Measurements from ENCODE around the gene BRD3OS.

BRD3OS gene

DNA sequence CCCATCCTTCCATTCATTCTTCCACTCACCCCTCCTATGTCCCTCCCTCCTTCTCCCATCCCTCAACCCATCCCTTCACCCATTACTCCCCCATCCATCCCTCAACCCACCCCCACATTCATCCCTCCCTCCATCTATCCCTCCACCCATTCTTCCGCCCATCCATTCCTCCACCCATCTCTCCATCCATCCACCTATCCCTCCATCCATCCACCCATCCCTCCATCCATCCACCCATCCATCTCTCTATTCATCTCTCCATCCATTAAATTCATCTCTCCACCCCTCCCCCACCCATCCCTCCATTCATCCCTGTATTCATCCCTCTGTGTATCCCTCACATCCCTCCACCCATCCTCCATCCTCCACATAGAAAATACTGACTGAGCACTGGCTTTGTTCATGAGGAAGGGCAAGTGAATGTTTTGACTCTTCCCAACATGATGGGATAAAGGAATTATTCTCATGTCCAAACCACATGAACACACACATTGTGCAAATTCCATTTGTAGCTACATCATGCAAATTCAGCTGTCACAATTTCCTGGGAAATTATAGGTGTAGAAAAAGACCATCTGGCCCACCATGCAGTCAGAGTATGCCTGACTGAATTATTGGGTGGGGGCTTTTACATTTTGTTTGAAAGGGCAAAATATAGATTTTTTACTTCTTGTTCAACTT, 26.2 kb upstream of the BRD3OS start (continued):
- TF ChIP-seq GLIS3 (CRISPR knock-in tag; IDR thresholded peaks at IDR 0.05) = no peak
- TF ChIP-seq SNAI2 (CRISPR knock-in tag; IDR thresholded peaks at IDR 0.05) = no peak
- TF ChIP-seq ZFP30 (CRISPR knock-in tag; IDR thresholded peaks at IDR 0.05) = no peak

DNA sequence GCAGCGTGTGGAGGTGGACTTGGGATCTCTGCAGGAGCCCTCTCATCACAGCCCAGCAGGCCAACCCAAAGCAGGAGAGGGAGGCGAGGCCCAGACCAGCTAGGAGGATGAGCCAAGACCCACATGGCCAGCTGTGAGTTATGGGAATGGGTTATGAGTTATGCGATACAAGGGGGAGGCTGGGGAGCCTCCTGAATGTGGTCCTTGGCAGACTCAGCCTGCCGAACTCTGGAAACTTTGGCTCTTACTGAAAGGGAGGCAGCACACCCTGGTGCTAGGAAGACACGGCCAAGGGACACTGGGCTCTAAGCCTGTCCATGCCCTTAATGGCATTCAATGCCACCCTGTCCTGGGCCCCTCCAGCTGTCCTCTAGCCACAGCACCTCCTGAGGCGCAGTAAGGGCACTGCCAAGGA, 25.4 kb upstream of the BRD3OS start:
- ATAC-seq = no peak
- TF ChIP-seq PPARA (CRISPR knock-in tag; IDR thresholded peaks at IDR 0.05; ENCODE audit: borderline replicate concordance) (no peak), ZNF70 (CRISPR knock-in tag; IDR thresholded peaks at IDR 0.05) (no peak), ZFP3 (CRISPR knock-in tag; IDR thresholded peaks at IDR 0.05) (no peak), ZC3H10 (CRISPR knock-in tag; IDR thresholded peaks at IDR 0.05) (no peak), OSR1 (CRISPR knock-in tag; IDR thresholded peaks at IDR 0.05) (no peak), ISL1 (CRISPR knock-in tag; IDR thresholded peaks at IDR 0.05) (no peak), CSDC2 (CRISPR knock-in tag; IDR thresholded peaks at IDR 0.05) (no peak), GLIS3 (CRISPR knock-in tag; IDR thresholded peaks at IDR 0.05) (no peak), ZFP30 (CRISPR knock-in tag; IDR thresholded peaks at IDR 0.05) (no peak), TCF4 (CRISPR knock-in tag; IDR thresholded peaks at IDR 0.05; ENCODE audit: borderline replicate concordance) (no peak), ARNTL (CRISPR knock-in tag; IDR thresholded peaks at IDR 0.05; ENCODE audit: borderline replicate concordance, low read depth) (no peak), TOX (CRISPR knock-in tag; IDR thresholded peaks at IDR 0.05; ENCODE audit: borderline replicate concordance) (no peak), SNAI2 (CRISPR knock-in tag; IDR thresholded peaks at IDR 0.05) (no peak), ZNF8 (CRISPR knock-in tag; IDR thresholded peaks at IDR 0.05) (no peak), BACH2 (CRISPR knock-in tag; IDR thresholded peaks at IDR 0.05; ENCODE audit: borderline replicate concordance) (no peak)
- TF ChIP-seq, protein P1, sequence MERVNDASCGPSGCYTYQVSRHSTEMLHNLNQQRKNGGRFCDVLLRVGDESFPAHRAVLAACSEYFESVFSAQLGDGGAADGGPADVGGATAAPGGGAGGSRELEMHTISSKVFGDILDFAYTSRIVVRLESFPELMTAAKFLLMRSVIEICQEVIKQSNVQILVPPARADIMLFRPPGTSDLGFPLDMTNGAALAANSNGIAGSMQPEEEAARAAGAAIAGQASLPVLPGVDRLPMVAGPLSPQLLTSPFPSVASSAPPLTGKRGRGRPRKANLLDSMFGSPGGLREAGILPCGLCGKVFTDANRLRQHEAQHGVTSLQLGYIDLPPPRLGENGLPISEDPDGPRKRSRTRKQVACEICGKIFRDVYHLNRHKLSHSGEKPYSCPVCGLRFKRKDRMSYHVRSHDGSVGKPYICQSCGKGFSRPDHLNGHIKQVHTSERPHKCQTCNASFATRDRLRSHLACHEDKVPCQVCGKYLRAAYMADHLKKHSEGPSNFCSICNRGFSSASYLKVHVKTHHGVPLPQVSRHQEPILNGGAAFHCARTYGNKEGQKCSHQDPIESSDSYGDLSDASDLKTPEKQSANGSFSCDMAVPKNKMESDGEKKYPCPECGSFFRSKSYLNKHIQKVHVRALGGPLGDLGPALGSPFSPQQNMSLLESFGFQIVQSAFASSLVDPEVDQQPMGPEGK (CRISPR knock-in tag; IDR thresholded peaks at IDR 0.05; ENCODE audit: borderline replicate concordance) = no peak
- TF ChIP-seq, protein P2, sequence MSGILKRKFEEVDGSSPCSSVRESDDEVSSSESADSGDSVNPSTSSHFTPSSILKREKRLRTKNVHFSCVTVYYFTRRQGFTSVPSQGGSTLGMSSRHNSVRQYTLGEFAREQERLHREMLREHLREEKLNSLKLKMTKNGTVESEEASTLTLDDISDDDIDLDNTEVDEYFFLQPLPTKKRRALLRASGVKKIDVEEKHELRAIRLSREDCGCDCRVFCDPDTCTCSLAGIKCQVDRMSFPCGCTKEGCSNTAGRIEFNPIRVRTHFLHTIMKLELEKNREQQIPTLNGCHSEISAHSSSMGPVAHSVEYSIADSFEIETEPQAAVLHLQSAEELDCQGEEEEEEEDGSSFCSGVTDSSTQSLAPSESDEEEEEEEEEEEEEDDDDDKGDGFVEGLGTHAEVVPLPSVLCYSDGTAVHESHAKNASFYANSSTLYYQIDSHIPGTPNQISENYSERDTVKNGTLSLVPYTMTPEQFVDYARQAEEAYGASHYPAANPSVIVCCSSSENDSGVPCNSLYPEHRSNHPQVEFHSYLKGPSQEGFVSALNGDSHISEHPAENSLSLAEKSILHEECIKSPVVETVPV (CRISPR knock-in tag; IDR thresholded peaks at IDR 0.05) = no peak
- TF ChIP-seq, protein P3, sequence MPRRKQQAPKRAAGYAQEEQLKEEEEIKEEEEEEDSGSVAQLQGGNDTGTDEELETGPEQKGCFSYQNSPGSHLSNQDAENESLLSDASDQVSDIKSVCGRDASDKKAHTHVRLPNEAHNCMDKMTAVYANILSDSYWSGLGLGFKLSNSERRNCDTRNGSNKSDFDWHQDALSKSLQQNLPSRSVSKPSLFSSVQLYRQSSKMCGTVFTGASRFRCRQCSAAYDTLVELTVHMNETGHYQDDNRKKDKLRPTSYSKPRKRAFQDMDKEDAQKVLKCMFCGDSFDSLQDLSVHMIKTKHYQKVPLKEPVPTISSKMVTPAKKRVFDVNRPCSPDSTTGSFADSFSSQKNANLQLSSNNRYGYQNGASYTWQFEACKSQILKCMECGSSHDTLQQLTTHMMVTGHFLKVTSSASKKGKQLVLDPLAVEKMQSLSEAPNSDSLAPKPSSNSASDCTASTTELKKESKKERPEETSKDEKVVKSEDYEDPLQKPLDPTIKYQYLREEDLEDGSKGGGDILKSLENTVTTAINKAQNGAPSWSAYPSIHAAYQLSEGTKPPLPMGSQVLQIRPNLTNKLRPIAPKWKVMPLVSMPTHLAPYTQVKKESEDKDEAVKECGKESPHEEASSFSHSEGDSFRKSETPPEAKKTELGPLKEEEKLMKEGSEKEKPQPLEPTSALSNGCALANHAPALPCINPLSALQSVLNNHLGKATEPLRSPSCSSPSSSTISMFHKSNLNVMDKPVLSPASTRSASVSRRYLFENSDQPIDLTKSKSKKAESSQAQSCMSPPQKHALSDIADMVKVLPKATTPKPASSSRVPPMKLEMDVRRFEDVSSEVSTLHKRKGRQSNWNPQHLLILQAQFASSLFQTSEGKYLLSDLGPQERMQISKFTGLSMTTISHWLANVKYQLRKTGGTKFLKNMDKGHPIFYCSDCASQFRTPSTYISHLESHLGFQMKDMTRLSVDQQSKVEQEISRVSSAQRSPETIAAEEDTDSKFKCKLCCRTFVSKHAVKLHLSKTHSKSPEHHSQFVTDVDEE (CRISPR knock-in tag; IDR thresholded peaks at IDR 0.05) = no peak
- TF ChIP-seq, protein P4, sequence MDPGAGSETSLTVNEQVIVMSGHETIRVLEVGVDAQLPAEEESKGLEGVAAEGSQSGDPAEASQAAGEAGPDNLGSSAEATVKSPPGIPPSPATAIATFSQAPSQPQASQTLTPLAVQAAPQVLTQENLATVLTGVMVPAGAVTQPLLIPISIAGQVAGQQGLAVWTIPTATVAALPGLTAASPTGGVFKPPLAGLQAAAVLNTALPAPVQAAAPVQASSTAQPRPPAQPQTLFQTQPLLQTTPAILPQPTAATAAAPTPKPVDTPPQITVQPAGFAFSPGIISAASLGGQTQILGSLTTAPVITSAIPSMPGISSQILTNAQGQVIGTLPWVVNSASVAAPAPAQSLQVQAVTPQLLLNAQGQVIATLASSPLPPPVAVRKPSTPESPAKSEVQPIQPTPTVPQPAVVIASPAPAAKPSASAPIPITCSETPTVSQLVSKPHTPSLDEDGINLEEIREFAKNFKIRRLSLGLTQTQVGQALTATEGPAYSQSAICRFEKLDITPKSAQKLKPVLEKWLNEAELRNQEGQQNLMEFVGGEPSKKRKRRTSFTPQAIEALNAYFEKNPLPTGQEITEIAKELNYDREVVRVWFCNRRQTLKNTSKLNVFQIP (CRISPR knock-in tag; IDR thresholded peaks at IDR 0.05; ENCODE audit: borderline replicate concordance, low read depth) = no peak

DNA sequence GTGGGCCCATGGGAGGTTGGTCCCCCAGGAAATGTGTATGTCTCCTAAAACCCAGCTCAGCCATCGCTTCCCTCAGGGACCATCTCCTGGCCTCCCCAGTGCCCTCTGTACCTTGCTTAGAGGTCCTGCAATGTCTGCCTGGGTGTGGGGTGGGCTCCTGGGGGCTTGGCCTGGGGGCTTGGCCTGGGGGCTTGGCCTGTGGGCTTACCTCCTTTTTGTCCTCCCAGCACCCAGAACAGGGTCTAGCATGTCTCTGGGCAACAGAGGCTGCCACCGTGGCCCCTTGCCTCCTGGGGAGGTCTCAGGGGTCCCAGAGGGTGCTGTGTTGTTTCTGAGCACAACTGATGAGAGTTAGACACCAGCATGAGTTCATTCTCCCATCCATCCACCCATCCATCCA, 22.5 kb upstream of the BRD3OS start:
- no peak for TF ChIP-seq ISL1 (CRISPR knock-in tag; IDR thresholded peaks at IDR 0.05)
- TF ChIP-seq ZFP3 (CRISPR knock-in tag; IDR thresholded peaks at IDR 0.05) = no peak
- TF ChIP-seq, protein P2 (CRISPR knock-in tag; IDR thresholded peaks at IDR 0.05) = no peak
- TF ChIP-seq ZNF70 (CRISPR knock-in tag; IDR thresholded peaks at IDR 0.05) = no peak
- TF ChIP-seq CSDC2 (CRISPR knock-in tag; IDR thresholded peaks at IDR 0.05) = no peak
- TF ChIP-seq, protein P4 (CRISPR knock-in tag; IDR thresholded peaks at IDR 0.05; ENCODE audit: borderline replicate concordance, low read depth) = no peak
- no peak for ATAC-seq

All from SK-N-SH treated with all-trans-retinoic acid at 6 μM for 48 hours (cell line).